HepG2 (cell line): ENCODE results near the gene ENO2. TPM values are rescaled to one million over a fixed set of nuclear protein-coding genes. Genes with fewer than 3 reads are reported as not detected.
A peak's percentile ranks its signal among the peaks of the same experiment; 100 is the strongest.

ENCODE experiments used
- IKZF1 ChIP-seq: fragments of 450-650 bp; IDR thresholded peaks from 2 replicates; pipeline ENCODE4 v1.7.1; 2016
- LCORL ChIP-seq, 2 experiments: fragments of 450-650 bp in 1 of 2; sonication (generic) in 1 of 2; formaldehyde crosslinking in 1 of 2; IDR thresholded peaks; 2 replicates each; pipeline versions ENCODE4 v1.5.0 to v1.6.1; 2017 to 2020; ENCODE audit warnings: antibody characterized with exemption in 1 of 2, missing genetic modification reagents in 1 of 2
- MAF1 ChIP-seq: sonication (generic); formaldehyde crosslinking; IDR thresholded peaks from 2 replicates; pipeline ENCODE4 v1.5.0; 2020; ENCODE audit warnings: missing genetic modification reagents, borderline replicate concordance
- MAFF ChIP-seq: IDR thresholded peaks from 2 replicates; pipeline ENCODE4 v1.6.1; 2011; ENCODE audit warnings: low read depth, low read length, improper control_type of control experiment
- NCOA5 ChIP-seq: sonication (generic); formaldehyde crosslinking; IDR thresholded peaks from 2 replicates; pipeline ENCODE4 v1.4.0; 2020; ENCODE audit warnings: missing genetic modification reagents
- ONECUT2 ChIP-seq: sonication (generic); formaldehyde crosslinking; IDR thresholded peaks from 2 replicates; pipeline ENCODE4 v1.4.0; 2020; ENCODE audit warnings: missing genetic modification reagents
- YEATS2 ChIP-seq: sonication (generic); formaldehyde crosslinking; IDR thresholded peaks from 2 replicates; pipeline ENCODE4 v1.4.0; 2020; ENCODE audit warnings: missing genetic modification reagents, borderline replicate concordance
- ZFP36 ChIP-seq: fragments of 150-350 bp; IDR thresholded peaks from 2 replicates; pipeline ENCODE4 v1.6.1; 2018; ENCODE audit warnings: borderline replicate concordance, low read length, low read depth; ENCODE audit not compliant: partially characterized antibody
- ZNF446 ChIP-seq: sonication (generic); formaldehyde crosslinking; IDR thresholded peaks from 2 replicates; pipeline ENCODE4 v1.5.0; 2020; ENCODE audit warnings: mild to moderate bottlenecking, missing genetic modification reagents
- ZNF484 ChIP-seq: sonication (generic); formaldehyde crosslinking; IDR thresholded peaks from 2 replicates; pipeline ENCODE4 v1.5.1; 2020; ENCODE audit warnings: mild to moderate bottlenecking, low read depth, missing genetic modification reagents, borderline replicate concordance
- ZNF496 ChIP-seq: sonication (generic); formaldehyde crosslinking; IDR thresholded peaks from 2 replicates; pipeline ENCODE4 v1.8.1; 2023; ENCODE audit warnings: mild to moderate bottlenecking, moderate library complexity, missing genetic modification reagents; ENCODE audit not compliant: insufficient replicate concordance
- ZNF773 ChIP-seq: sonication (generic); formaldehyde crosslinking; IDR thresholded peaks from 2 replicates; pipeline ENCODE4 v1.4.0; 2020; ENCODE audit warnings: missing genetic modification reagents, borderline replicate concordance
- ZNF775 ChIP-seq: sonication (generic); formaldehyde crosslinking; IDR thresholded peaks from 2 replicates; pipeline ENCODE4 v1.4.0; 2020; ENCODE audit warnings: missing genetic modification reagents, mild to moderate bottlenecking, moderate library complexity, borderline replicate concordance
- ZSCAN20 ChIP-seq: sonication (generic); formaldehyde crosslinking; IDR thresholded peaks from 2 replicates; pipeline ENCODE4 v1.4.0; 2020; ENCODE audit warnings: missing genetic modification reagents, mild to moderate bottlenecking, borderline replicate concordance
- polyA plus RNA-seq, 8 experiments: library from polyadenylated mRNA; depleted of rRNA in 3 of 8; stranded (reverse) in 7 of 8; unstranded in 1 of 8; fragments of >200 nt; fragmentation: Illumina TruSeq in 4 of 8; extraction: Trizol in 4 of 8; gene quantifications; 2 replicates each; pipeline versions ENCODE4 v1.2.1 to v1.2.3, GENCODE V29; 2011 to 2016; ENCODE audit warnings: low read depth in 4 of 8, missing spikeins in 1 of 8, mixed read lengths in 1 of 8; ENCODE audit not compliant: insufficient read depth in 1 of 8
- total RNA-seq, 5 experiments: library from RNA; depleted of rRNA; stranded (reverse); fragments of >200 nt; fragmentation: Illumina TruSeq; extraction: Trizol; gene quantifications; 2 replicates each; pipeline ENCODE4 v1.2.3, GENCODE V29; 2016; ENCODE audit warnings: low read depth in 1 of 5
- TF ChIP-seq, protein P1 (sequence below): IDR thresholded peaks from 2 replicates; pipeline ENCODE4 v1.6.1; 2016
- TF ChIP-seq, protein P2 (sequence below): sonication (generic); formaldehyde crosslinking; conservative IDR thresholded peaks from 2 replicates; pipeline ENCODE4 v1.4.0; 2020; ENCODE audit warnings: missing genetic modification reagents
- TF ChIP-seq, protein P3 (sequence below): sonication (generic); formaldehyde crosslinking; IDR thresholded peaks from 2 replicates; pipeline ENCODE4 v1.4.0; 2020; ENCODE audit warnings: missing genetic modification reagents
- TF ChIP-seq, protein P4 (sequence below): sonication (generic); formaldehyde crosslinking; IDR thresholded peaks from 2 replicates; pipeline ENCODE4 v1.4.0; 2020; ENCODE audit warnings: mild to moderate bottlenecking, missing genetic modification reagents
- TF ChIP-seq, protein P5 (sequence below): IDR thresholded peaks from 2 replicates; pipeline ENCODE4 v1.6.1; 2016; ENCODE audit warnings: low read depth, borderline replicate concordance

The ENO2 gene
- total and polyA plus RNA-seq, 2 of the 13 experiments (the other 11 are each of a cell fraction or from before 2014, with no cell fraction given), result 19.3 to 136 TPM

DNA sequence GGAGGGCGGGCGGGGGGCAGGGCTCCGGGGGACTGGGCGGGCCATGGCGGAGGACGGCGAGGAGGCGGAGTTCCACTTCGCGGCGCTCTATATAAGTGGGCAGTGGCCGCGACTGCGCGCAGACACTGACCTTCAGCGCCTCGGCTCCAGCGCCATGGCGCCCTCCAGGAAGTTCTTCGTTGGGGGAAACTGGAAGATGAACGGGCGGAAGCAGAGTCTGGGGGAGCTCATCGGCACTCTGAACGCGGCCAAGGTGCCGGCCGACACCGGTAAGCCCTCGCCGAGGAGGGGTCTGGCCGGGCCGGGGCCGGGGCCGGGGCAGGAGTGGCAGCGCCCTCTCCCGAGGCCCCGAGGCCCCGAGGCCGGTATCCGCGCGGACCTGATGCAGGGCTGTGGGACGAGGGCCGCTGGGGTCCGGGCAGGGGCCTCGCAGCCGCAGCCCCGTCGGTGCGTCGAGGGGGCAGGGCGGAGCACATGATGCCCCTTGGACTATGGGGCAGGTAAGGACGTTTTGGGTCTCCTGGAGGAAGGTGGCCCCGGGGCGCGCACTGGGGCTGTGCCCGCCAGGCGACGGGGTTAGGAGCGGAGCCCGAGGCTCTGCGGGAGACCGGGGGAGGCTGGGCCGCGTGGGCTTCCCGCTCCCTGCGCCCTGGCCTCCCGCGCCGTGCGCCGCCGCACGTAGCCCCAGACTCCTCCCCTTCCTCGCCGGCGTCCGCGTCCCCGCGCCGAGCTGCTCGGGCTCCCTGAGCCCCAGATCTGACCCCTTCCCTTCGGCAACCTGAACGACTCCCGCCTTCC, 46.8 kb upstream of the ENO2 start, which contains the start of gene TPI1 (continued):
- TF ChIP-seq, protein P1, sequence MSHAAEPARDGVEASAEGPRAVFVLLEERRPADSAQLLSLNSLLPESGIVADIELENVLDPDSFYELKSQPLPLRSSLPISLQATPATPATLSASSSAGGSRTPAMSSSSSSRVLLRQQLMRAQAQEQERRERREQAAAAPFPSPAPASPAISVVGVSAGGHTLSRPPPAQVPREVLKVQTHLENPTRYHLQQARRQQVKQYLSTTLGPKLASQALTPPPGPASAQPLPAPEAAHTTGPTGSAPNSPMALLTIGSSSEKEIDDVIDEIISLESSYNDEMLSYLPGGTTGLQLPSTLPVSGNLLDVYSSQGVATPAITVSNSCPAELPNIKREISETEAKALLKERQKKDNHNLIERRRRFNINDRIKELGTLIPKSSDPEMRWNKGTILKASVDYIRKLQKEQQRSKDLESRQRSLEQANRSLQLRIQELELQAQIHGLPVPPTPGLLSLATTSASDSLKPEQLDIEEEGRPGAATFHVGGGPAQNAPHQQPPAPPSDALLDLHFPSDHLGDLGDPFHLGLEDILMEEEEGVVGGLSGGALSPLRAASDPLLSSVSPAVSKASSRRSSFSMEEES (CRISPR knock-in tag), result peak; percentile 55; the same call in 1 of the 2 replicates
- TF ChIP-seq YEATS2 (CRISPR knock-in tag), result no peak
- TF ChIP-seq MAFF, result no peak
- peak; percentile 66; the same call in 1 of the 2 replicates for TF ChIP-seq MAF1
- TF ChIP-seq ZNF484 (CRISPR knock-in tag), result peak; percentile 55; the same call in 1 of the 2 replicates
- no peak for TF ChIP-seq IKZF1
- TF ChIP-seq ZSCAN20 (CRISPR knock-in tag), result peak; percentile 86
- TF ChIP-seq, protein P2, sequence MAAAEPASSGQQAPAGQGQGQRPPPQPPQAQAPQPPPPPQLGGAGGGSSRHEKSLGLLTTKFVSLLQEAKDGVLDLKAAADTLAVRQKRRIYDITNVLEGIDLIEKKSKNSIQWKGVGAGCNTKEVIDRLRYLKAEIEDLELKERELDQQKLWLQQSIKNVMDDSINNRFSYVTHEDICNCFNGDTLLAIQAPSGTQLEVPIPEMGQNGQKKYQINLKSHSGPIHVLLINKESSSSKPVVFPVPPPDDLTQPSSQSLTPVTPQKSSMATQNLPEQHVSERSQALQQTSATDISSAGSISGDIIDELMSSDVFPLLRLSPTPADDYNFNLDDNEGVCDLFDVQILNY (CRISPR knock-in tag), result peak; percentile 55; the same call in 1 of the 2 replicates
- TF ChIP-seq ZNF775 (CRISPR knock-in tag), result no peak
- 0 out of 2 replicates have a peak, but pooled peaks have one; percentile 21 for TF ChIP-seq ZNF773 (CRISPR knock-in tag)
- TF ChIP-seq ZFP36, result no peak
- TF ChIP-seq, protein P3, sequence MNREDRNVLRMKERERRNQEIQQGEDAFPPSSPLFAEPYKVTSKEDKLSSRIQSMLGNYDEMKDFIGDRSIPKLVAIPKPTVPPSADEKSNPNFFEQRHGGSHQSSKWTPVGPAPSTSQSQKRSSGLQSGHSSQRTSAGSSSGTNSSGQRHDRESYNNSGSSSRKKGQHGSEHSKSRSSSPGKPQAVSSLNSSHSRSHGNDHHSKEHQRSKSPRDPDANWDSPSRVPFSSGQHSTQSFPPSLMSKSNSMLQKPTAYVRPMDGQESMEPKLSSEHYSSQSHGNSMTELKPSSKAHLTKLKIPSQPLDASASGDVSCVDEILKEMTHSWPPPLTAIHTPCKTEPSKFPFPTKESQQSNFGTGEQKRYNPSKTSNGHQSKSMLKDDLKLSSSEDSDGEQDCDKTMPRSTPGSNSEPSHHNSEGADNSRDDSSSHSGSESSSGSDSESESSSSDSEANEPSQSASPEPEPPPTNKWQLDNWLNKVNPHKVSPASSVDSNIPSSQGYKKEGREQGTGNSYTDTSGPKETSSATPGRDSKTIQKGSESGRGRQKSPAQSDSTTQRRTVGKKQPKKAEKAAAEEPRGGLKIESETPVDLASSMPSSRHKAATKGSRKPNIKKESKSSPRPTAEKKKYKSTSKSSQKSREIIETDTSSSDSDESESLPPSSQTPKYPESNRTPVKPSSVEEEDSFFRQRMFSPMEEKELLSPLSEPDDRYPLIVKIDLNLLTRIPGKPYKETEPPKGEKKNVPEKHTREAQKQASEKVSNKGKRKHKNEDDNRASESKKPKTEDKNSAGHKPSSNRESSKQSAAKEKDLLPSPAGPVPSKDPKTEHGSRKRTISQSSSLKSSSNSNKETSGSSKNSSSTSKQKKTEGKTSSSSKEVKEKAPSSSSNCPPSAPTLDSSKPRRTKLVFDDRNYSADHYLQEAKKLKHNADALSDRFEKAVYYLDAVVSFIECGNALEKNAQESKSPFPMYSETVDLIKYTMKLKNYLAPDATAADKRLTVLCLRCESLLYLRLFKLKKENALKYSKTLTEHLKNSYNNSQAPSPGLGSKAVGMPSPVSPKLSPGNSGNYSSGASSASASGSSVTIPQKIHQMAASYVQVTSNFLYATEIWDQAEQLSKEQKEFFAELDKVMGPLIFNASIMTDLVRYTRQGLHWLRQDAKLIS, result peak; percentile 78; the same call in 1 of the 2 replicates
- no peak for TF ChIP-seq ONECUT2
- TF ChIP-seq NCOA5 (CRISPR knock-in tag), result no peak
- TF ChIP-seq, protein P4, sequence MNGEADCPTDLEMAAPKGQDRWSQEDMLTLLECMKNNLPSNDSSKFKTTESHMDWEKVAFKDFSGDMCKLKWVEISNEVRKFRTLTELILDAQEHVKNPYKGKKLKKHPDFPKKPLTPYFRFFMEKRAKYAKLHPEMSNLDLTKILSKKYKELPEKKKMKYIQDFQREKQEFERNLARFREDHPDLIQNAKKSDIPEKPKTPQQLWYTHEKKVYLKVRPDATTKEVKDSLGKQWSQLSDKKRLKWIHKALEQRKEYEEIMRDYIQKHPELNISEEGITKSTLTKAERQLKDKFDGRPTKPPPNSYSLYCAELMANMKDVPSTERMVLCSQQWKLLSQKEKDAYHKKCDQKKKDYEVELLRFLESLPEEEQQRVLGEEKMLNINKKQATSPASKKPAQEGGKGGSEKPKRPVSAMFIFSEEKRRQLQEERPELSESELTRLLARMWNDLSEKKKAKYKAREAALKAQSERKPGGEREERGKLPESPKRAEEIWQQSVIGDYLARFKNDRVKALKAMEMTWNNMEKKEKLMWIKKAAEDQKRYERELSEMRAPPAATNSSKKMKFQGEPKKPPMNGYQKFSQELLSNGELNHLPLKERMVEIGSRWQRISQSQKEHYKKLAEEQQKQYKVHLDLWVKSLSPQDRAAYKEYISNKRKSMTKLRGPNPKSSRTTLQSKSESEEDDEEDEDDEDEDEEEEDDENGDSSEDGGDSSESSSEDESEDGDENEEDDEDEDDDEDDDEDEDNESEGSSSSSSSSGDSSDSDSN (CRISPR knock-in tag), result peak; percentile 58; the same call in 1 of the 2 replicates
- TF ChIP-seq, protein P5, sequence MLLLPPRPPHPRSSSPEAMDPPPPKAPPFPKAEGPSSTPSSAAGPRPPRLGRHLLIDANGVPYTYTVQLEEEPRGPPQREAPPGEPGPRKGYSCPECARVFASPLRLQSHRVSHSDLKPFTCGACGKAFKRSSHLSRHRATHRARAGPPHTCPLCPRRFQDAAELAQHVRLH (CRISPR knock-in tag), result peak; percentile 85; the same call in 1 of the 2 replicates
- TF ChIP-seq ZNF446, result peak; percentile 60; the same call in 1 of the 2 replicates
- no peak for TF ChIP-seq LCORL (IDR thresholded peaks at IDR 0.05)
- no peak for TF ChIP-seq LCORL (CRISPR knock-in tag; IDR thresholded peaks at IDR 0.05)
- no peak for TF ChIP-seq ZNF496 (CRISPR knock-in tag)
